GM19043 (cell line): ENCODE results near the gene MYH13.

Experiments used
- ATAC-seq: cut with Tn5 transposase; IDR thresholded peaks from one replicate; pipeline ENCODE4 v1.9.1; 2021; ENCODE audit warnings: low read depth; ENCODE audit not compliant: unreplicated experiment

MYH13 gene

GRCh38 chr17:10372906-10373305 lies at the start of gene MYH13:
Gene MYH13 (minus strand): TSS chr17:10373006. CDS start chr17:10364530, 8,476 bp downstream.
- ATAC-seq, result no peak

DNA sequence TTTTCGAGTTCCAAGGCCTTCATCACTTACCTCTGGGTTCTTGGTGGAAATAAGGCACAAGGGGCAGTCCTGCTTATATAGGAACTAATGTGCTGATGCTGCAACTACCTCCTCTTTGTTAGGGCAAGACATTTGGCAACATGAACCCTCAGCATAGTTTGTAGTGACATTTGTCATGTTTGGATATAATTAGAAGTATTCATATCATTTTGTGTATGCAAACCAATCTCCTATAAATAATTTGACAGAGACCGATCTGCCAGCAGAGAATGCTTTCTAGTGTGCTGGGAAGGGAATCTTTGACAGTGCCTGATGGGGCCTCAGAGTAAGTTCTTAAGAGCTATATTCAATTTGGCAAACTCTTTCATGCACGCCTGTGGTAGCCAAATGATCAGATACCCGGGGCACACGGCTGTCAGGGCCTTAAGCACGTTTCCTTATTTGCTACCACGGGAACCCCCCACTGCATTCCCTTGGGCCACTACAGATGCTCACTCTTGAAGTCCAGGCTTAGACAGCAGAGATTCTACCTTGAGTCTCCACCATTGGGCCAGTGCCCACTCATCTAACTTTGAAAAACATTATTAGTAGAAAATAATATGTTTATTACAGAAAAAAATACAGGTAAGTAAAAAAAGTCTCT lies 49.2 kb upstream of the MYH13 start, which contains the start of gene MYH8:
TSS of gene MYH8 (minus strand) at position 51 of the 643 bp plus-strand sequence. CDS start 1,723 bp downstream, outside the sequence.
- no peak for ATAC-seq

DNA sequence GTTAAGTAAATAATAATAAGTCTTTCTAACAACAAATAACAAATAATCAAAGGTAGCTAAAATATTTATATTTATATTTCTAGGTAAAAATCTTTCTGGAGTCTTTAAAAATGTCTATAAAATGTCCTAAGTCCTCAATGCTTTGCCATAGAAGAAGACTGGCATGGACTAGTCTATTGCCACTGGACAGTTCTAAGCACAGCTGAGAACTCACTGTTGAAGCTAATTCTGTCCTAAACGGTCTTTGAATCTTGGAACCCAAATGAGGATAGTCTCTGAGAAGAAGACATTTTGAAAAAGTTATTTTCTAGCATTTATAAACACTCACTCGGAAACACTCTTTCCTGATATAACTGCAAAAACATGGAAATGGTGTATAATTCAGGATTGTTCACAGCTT lies 48.4 kb upstream of the MYH13 start:
- no peak for ATAC-seq

DNA sequence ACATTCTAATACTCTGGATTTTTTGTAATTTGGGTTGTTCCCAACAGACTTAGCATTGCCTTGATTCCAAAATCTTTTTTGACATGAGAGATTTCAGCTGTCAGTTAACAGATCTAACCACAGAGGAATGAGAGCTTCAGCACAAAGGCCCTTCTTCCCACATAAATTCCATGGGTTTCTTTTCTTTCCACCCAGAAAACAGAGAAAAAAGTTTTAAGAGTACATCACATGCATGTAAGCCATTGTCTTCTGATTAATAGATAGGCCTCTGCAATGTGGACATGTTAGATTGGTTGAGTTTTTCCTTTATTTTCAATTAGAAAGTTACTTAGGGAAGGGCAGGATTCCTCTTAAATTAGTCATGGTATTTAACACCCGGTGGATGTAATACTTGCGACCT lies 48.0 kb upstream of the MYH13 start:
- no peak for ATAC-seq

DNA sequence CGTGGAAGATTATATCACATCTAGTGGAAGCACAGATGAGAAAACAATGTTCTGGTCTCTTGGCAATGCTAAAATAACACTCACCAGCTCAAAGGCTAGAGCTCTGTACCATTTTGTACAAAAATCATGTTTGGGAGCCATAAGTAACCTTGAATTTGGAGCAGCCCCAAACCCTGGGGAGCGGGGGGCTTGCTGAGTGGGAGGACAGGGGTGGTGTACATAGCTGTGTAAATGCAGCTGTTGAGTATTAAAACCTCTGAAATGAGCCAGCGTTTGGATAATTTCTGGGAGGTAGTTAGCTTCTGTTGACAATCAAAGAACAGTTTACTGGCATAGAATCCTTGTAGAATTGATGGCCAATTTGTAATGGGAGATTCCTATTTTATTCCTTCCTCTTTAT lies 44.6 kb upstream of the MYH13 start:
- no peak for ATAC-seq

- ATAC-seq, result no peak
Observed at GRCh38 chr17:10415161-10415560, 42.4 kb upstream of the MYH13 start.

DNA sequence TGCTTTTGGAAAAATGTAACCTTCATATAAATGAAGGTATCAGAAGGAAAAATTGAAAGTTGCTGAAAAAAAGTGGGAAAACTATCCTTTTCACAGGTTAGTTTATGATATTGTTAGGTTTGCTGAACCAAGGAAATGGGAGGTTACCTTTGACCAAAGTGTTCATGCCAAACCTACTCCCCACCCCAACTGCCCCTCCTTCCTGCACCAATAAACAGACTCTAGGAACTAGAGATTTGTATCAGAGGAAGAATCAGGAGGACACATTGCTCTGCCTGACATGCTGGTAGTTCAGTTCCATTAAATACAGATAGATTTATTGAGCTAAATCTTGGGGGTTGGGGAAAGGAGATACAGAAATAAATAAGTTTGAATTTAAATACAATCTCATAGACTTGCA lies 30.8 kb upstream of the MYH13 start:
- ATAC-seq, result no peak

GRCh38 chr17:10398352-10398751 lies 25.5 kb upstream of the MYH13 start:
- no peak for ATAC-seq

- no peak for ATAC-seq
Observed at GRCh38 chr17:10396524-10397163, 23.8 kb upstream of the MYH13 start.

DNA sequence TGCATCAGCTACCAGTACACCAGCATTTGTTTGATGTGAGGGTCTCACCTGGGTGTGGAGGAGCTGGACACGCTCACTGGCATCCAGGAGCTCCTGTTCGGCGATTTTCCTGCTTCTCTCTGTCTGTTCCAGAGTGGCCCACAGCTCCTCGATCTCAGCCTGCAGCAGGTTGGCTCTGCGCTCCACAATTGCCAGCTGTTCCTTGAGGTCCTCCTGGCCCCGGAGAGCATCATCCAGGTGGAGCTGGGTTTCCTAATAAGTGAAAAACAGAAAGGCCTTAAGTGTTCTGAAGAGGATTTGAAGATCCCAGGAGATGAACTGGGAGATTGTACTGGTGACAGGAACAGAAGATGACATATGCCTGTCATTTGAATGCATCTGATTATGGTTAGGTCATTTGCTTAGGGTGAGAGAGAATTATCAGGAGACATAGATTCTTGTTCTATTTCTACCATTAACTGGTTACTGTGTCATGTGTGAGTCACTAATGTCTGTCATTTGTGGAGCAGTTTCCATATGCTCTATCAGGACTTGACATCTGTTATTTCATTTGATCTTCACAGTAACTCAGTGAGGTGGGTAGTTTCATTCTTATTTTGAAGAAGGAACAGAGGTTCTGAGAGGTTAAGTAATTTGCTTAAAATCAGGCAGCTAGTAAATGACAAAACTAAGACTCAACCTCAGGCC lies 21.5 kb upstream of the MYH13 start:
- ATAC-seq, result no peak

DNA sequence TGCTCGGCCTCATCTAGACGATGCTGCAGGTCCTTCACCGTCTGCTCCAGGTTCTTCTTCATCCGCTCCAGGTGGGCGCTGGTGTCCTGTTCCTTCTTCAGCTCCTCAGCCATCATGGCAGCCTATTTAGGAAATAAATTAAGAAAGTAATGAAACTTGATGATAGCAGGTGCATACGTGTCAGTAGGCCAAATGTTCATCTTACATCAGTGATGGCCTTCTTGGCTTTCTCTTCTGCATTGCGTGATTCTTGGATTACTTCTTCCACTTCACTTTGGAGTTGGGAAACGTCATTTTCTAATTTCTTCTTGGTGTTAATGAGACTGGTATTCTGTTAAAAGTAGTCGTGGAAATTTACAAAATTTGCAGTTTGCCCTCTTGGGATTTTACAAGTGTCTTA lies 20.1 kb upstream of the MYH13 start:
- no peak for ATAC-seq

GRCh38 chr17:10385871-10386270 lies 13.1 kb upstream of the MYH13 start:
- no peak for ATAC-seq

- ATAC-seq, result no peak
Observed at GRCh38 chr17:10384175-10384574, 11.4 kb upstream of the MYH13 start.

GRCh38 chr17:10380631-10381408 lies 8.0 kb upstream of the MYH13 start:
- no peak for ATAC-seq

DNA sequence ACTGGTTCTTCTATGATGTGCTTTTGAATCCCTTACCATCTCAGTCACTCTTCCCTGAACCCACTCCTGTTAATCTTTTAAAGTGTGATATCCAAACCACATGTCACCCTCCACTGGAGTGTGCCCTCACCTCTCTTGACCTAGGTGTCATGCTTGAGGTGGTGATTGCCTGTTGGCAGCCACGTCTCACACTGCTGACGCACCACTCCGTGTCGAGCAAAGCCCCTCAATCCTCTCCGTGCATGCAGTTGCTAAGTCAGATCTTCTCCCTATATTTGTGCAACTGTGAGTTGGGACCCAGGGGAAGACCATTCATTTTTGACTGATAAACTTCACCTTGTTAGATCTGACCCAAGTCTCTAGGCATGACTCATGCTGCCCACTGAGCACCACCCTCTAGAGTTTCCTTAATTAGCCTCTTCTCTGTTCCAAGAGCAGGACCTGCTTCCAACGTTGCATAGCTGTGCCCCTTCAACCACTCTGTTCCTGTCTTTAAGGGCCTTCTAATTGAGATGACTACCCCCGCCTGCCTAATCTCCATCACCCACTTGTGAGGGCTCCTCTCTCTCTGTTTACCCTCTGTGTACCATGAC lies 2.7 kb downstream of the MYH13 start:
- ATAC-seq, result no peak

GRCh38 chr17:10369239-10369638 lies 3.6 kb downstream of the MYH13 start:
- no peak for ATAC-seq

DNA sequence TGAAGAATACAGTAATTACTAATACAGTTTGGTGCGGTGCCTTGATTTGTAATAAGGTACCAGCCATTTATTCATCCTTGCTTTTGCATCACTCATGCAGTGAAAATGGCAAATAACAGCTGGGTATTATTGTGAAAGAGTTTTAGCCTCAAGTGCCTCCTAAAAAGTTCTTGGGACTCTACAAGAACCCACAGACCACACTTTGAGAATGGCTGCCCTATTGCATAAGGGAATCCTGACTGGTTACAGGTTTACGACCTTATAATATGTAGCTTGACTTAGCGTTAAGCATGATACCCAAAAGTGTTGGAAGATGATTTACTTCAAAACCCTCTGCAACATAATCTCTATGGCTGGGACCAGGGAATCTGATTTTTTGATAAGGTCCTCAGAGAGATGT lies 4.2 kb downstream of the MYH13 start:
- no peak for ATAC-seq

DNA sequence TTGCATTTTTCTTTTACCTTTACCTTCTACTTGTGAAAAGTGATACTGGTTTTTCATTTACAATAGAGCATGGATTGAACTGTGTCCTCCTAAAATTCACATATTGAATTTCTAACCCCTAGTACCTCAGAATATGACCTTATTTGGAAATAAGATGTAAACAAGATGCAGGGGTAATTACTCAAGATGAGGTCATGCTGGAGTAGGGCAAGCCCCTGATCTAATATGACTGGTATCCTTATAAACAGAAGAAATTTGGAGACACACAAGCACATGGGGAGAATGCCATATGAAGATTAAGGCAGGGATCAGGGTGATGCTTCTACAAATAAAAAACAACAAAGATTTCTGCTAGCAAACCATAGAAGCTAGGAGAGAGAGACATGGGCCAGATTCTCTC lies 12.2 kb downstream of the MYH13 start:
- ATAC-seq, result no peak

- ATAC-seq, result no peak
Observed at GRCh38 chr17:10357768-10358167, 15.0 kb downstream of the MYH13 start.

DNA sequence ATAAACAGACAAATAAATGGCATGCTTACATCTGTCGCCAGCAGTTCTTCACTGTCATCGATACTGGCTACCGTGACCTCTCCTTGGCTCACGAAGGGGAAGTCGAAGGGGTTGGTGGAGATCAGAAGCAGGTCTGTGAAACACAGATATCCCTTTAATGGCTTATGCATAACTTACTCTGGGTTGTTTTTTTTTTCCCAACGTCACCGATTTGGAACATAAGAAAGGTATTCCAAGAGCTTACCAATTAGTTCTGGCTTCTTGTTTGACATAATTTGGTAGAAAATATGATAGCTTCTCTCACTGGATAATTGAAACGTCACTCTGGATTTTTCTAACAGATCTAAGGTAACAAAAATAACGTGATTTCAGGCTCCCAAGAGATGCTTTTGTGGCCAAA lies 18.2 kb downstream of the MYH13 start:
- no peak for ATAC-seq

- ATAC-seq, result no peak
Observed at GRCh38 chr17:10352893-10353292, 19.9 kb downstream of the MYH13 start.
